C1 segment of cervical spinal cord (tissue), 14 donors: ENCODE measurements around the gene RPS6KA2.
"Not testable (repeated sequence)": the region's sequence is repeated elsewhere in the genome, so short reads cannot be mapped to it uniquely, and the experiment has no call there.

ENCODE experiments used
- DNase-seq, 14 donors: peaks; one replicate each; lab custom pipeline; 2025; lab: John Stamatoyannopoulos, UW

The RPS6KA2 gene

GRCh38 chr6:166533205-166533824 is 93.7 kb downstream of the RPS6KA2 start:
- DNase-seq: no peak

- no peak for DNase-seq
Observed at GRCh38 chr6:166532302-166532701, 94.7 kb downstream of the RPS6KA2 start.

GRCh38 chr6:166530211-166531095 is 96.6 kb downstream of the RPS6KA2 start:
- DNase-seq: no peak

GRCh38 chr6:166529586-166529985 is 97.5 kb downstream of the RPS6KA2 start:
- DNase-seq: no peak

GRCh38 chr6:166529058-166529457 is 98.0 kb downstream of the RPS6KA2 start:
- DNase-seq: not testable (repeated sequence)

GRCh38 chr6:166527849-166528248 is 99.2 kb downstream of the RPS6KA2 start:
- DNase-seq: no peak

- no peak for DNase-seq
Observed at GRCh38 chr6:166526937-166527336, 100.1 kb downstream of the RPS6KA2 start.

GRCh38 chr6:166525567-166525966 is 101.5 kb downstream of the RPS6KA2 start:
- no peak for DNase-seq

- DNase-seq: no peak
Observed at GRCh38 chr6:166523782-166524559, 103.1 kb downstream of the RPS6KA2 start.

GRCh38 chr6:166520905-166521834 is 105.9 kb downstream of the RPS6KA2 start:
- no peak for DNase-seq

GRCh38 chr6:166516251-166516884 is 110.7 kb downstream of the RPS6KA2 start:
- no peak for DNase-seq

GRCh38 chr6:166515072-166515810 is 111.8 kb downstream of the RPS6KA2 start:
- DNase-seq: peak in 2 of 14 donors; percentile 51 to 77

GRCh38 chr6:166514196-166514595 is 112.9 kb downstream of the RPS6KA2 start:
- no peak for DNase-seq

GRCh38 chr6:166512567-166512966 is 114.5 kb downstream of the RPS6KA2 start:
- DNase-seq: no peak

GRCh38 chr6:166511316-166511715 is 115.7 kb downstream of the RPS6KA2 start:
- DNase-seq: no peak

GRCh38 chr6:166509193-166509592 is 117.9 kb downstream of the RPS6KA2 start:
- no peak for DNase-seq

- no peak for DNase-seq
Observed at GRCh38 chr6:166508726-166509125, 118.3 kb downstream of the RPS6KA2 start.

GRCh38 chr6:166507809-166508564 is 119.1 kb downstream of the RPS6KA2 start:
- no peak for DNase-seq

GRCh38 chr6:166507380-166507779 is 119.7 kb downstream of the RPS6KA2 start:
- no peak for DNase-seq
